KOPT-K1 (cell line): Measurements from ENCODE around the gene LAMTOR3.

Source experiments
- H3K27ac ChIP-seq: fragments of 200-600 bp; sonication (generic); 2 replicates; pipeline ENCODE4 v1.5.1; 2016; ENCODE audit warnings: antibody characterized with exemption, mild to moderate bottlenecking, low read depth, low read length; ENCODE audit not compliant: poor library complexity, severe bottlenecking
- H3K36me3 ChIP-seq: fragments of 200-600 bp; sonication (generic); 2 replicates; pipeline ENCODE4 v1.5.1; 2017; ENCODE audit warnings: antibody characterized with exemption, mild to moderate bottlenecking, low read length, moderate library complexity; ENCODE audit not compliant: insufficient read depth
- H3K9me3 ChIP-seq: fragments of 200-600 bp; sonication (generic); 2 replicates; pipeline ENCODE4 v1.5.1; 2017; ENCODE audit warnings: antibody characterized with exemption, low read length, mild to moderate bottlenecking; ENCODE audit not compliant: insufficient read depth, poor library complexity, severe bottlenecking

LAMTOR3 gene, protein sequence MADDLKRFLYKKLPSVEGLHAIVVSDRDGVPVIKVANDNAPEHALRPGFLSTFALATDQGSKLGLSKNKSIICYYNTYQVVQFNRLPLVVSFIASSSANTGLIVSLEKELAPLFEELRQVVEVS

DNA sequence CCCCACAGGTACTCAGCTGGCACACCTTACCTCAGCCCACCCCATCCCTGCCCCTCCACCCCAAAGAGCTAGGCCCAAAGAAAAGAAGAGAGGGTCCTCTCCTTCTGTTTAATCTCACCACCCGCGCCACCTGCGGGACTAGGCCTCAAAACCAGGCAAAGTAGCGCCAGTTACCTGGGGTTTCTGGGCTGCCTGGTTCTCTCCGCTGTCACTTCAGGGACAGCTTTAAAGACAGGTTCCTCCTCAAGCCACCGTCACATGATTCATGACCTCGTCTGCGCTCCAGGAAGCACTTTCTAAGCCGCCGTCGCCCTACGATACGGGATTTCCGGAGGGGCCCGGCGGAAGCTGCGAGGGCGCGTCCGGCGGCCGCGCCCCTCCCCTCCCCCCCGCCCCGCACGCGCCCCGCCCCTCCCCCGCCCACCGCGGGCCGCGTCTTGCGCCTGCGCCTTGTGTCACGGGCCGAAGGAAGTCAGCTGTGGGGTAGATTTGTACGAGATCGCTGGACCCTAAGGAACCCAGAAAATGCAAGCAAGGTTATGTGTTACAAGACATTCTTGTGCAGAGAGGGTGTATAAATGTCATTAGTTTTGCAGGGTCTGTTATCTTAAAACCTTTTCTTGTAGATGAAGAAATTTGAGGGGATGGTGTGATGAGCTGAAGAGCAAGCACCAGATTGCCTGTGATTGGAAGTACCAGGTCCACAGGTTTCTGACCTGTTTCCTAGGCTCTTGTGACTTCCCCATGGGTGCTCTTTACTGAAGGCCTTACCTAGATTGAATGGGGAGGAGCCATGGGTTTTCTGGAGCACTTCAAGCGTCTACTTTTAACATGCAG is at the start of gene LAMTOR3:
Gene LAMTOR3 (minus strand): TSS at position 267 of the 837 bp plus-strand sequence. CDS start 464 bp downstream, outside the sequence.
- H3K36me3 ChIP-seq: peaks cover 19% of the 10 kb centered on the region
- H3K27ac ChIP-seq: peak within 1 kb of the TSS; percentile 75
- no peaks in the 10 kb centered on the region for H3K9me3 ChIP-seq

DNA sequence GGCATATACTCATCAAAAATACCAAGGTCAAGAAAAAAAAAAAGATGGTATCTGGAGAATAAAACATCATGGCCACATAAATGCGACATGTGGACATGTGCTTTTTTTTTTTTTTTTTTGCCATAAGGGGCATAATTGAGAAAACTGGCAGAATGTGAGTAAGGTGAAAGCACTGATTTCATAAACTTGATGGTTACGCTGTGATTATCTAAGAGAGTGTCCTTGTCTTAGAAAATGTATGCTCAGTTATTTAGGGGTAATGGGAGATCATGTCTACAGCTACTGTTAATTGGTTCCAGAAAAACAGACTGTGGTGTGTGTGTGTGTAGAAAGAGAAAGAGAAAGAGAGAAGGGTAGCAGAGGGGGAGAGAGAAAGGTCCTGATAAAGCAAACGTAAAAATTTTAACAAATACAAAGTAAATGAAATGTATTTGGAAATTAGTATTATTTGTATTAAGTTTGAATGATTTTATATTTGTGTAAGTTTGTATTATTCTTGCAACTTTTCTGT is 44.1 kb upstream of the LAMTOR3 start:
- H3K9me3 ChIP-seq: peaks cover 39% of the 10 kb centered on the region
- H3K36me3 ChIP-seq: peaks cover 70% of the 10 kb centered on the region
- no peak overlapping the region for H3K27ac ChIP-seq

DNA sequence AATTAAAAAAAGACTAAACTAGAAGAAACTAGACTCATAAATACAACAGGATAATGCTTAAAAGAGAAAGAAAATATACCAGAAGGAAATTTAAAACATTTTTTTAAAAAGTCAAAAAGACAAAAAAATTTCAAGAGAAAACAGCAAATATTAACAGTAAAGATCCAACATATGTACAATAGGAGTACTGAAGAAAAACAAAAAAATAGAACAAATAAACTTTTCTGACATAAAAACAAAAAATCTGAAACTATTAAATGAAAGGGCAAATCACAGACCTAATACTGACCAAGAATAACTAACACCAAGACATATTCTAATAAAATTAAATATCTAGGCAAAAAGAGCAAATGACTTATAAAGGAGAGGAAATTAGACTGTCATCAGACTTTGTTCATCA is 40.7 kb upstream of the LAMTOR3 start:
- Histone ChIP-seq H3K36me3 (peaks cover 74% of the 10 kb centered on the region), H3K27ac (no peak overlapping the region), H3K9me3 (peaks cover 43% of the 10 kb centered on the region)

DNA sequence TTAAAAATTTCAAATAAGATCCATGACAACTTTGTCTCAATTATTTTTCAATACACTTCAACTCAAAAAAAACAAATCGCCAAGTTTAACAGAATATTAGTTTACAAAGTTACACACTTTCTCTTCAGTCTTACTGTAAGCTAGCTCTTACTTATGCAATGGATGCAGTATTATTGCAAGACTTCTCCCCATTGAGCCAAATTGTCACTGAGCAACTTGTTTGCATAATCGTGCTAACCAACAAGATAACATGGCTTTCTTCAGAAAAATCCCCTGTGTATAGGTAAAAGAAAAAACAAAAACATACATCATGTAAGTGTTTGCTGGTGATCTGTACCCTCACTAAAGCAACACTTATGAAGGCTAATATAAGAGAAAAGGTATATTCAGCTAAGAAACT is 33.3 kb upstream of the LAMTOR3 start:
- Histone ChIP-seq H3K36me3 (peaks cover 85% of the 10 kb centered on the region), H3K27ac (no peak overlapping the region), H3K9me3 (peaks cover 4% of the 10 kb centered on the region)

DNA sequence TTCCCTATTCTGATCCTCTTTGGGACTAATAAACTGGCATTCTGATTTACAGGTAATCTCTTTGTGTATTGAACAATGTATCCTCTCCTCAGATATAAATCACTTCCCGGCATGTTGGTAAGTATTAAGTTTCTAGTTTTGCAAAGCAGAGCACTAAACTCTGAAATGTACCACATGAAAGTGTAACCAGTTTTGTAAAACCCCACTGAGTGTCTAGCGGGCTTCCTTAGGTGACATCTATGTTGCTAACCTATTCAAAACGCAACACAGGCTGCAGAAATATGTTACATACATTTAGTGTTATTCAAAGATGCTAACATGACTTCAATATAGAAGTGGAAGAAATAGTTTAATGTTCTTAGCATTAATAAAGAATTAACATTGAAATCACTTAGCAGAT is 26.9 kb upstream of the LAMTOR3 start:
- Histone ChIP-seq H3K36me3 (peaks cover 80% of the 10 kb centered on the region), H3K27ac (no peak overlapping the region), H3K9me3 (peaks cover 6% of the 10 kb centered on the region)

DNA sequence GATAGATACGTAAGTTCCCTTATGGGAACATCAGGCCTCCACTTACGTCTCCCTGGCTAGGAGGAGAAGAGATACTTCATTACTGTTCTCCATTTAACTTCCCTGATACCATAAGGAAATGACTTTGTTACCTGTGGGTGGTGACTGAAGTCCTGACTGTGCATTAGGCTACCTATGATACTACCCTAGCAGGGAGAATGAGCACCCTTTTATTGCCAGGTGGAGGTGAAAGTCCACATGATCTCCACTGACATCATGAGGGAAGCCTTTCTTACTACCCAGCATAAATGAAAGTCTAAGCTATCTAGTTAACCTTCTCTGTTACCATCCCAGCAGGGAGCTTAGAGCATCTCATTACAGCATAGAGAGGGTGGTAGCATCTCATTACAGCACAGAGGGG is 24.4 kb upstream of the LAMTOR3 start:
- peaks cover 79% of the 10 kb centered on the region for H3K36me3 ChIP-seq
- H3K27ac ChIP-seq: no peak overlapping the region
- H3K9me3 ChIP-seq: peaks cover 6% of the 10 kb centered on the region

DNA sequence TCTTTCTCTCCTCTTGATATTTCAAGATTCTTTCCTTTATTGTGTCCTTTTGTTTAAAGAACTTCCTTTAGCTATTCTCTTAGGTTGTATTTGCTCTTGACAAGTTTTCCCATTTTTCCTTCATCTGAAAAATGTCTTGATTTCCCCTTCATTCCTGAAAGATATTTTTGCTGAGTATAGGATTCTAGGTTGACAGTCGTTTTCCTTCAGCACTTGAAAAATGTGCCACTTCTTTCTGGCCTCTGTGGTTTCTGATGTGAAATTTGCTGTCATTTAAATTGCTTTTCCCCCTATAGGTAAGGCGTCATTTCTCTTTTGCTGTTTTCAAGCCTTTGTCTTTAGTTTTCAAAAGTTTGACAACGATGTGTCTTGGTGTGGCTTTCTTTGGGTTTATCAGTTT is 23.3 kb upstream of the LAMTOR3 start:
- peaks cover 6% of the 10 kb centered on the region for H3K9me3 ChIP-seq
- no peak overlapping the region for H3K27ac ChIP-seq
- H3K36me3 ChIP-seq: peaks cover 80% of the 10 kb centered on the region

DNA sequence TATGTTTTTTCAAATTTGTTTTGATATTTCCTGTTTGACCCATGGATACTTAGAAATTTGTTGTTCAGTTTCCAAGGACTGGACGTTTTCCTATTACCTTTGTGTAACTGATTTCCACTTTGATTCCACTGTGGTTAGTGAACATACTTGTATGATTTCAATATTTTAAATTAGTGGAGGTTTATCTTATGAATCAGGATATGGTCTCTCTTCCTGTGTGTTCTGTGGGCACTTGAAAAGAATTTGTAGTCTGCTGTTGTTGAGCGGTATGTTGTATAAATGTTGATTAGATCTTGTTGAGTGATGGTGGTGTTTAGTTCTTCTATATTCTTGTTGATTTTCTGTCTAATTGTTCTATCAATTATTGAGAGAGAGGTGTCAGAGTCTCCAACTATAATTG is 21.2 kb upstream of the LAMTOR3 start:
- Histone ChIP-seq H3K9me3 (peaks cover 6% of the 10 kb centered on the region), H3K27ac (no peak overlapping the region), H3K36me3 (peaks cover 77% of the 10 kb centered on the region)

DNA sequence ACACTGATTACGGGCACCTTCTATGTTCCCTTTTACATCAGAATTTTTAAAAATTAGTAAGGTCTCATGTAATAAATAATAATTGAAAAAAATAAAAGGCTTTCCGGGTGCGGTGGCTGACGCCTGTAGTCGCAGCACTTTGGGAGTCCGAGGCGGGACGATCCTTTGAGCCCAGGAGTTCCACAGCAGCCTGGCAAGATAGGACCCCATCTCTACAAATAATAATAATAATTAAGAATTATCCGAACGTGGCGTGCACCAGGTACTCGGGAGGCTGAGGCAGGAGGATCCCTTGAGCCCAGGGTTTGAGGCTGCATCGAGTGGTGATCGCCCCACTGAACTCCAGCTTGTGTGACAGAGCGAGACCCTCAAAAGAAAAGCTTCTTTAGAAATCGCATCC is 771 bp upstream of the LAMTOR3 start:
- Histone ChIP-seq H3K27ac (peak overlapping the region; percentile 75), H3K36me3 (peaks cover 23% of the 10 kb centered on the region), H3K9me3 (no peaks in the 10 kb centered on the region)

DNA sequence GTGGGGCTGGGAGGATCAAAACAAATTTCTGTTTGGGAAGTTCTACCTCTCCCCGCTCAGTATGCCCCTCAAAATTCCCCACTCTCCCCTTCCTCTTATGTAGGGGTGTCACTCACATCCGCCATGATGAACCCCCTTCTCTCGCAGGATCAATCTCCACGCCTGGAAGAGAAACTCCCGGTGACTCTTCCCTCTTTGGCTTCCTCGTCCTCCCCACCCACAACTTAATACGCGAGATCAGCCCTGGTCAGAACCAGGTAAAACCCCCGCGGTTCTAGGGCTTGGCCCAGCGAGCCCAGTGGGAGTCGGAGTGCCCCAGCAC is 427 bp downstream of the LAMTOR3 start:
- H3K27ac ChIP-seq: peak overlapping the region; percentile 63

DNA sequence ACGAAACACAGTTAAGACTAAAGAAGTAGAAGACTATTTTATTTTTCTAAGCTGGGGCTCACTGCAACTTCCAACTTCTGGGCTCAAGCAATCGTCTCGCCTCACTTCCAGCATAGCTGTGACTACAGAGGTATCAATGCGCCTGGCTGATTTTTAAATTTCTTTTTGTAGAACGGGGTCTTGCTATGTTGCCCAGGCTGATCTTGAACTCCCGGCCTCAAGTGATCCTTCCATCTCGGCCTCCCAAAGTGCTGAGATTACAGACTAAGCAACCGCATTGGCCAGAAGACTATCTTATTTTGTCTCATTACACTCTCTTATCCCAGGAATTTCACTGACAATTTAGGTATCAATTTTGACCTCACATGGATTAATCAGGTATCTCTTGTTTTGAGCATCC is 1.2 kb downstream of the LAMTOR3 start:
- H3K27ac ChIP-seq: no peak overlapping the region
- H3K36me3 ChIP-seq: peaks cover 14% of the 10 kb centered on the region; the same call in 1 of the 2 replicates
- H3K9me3 ChIP-seq: no peaks in the 10 kb centered on the region

More for the DNA sequence above, 427 bp downstream of the LAMTOR3 start:
- Histone ChIP-seq H3K9me3 (no peaks in the 10 kb centered on the region), H3K36me3 (peaks cover 19% of the 10 kb centered on the region)

DNA sequence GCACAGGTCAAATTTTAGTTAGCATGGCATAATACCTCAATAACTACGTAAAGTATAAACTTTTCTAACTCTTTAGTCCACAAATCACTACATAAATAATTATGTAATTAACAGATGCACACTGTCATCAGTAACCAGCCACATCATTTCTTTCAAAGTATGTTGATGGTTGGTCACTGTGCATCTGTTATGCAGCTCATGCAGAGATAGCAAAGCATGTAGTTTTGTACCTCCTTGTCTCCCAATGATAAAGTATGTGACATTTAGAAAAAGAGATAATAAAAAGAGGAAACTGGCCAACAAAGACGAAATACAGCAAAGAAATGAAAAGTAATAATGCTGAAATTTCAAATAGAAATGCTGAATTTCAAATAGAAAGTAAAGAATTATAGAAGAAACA is 2.9 kb downstream of the LAMTOR3 start:
- H3K27ac ChIP-seq: no peak overlapping the region
- no peaks in the 10 kb centered on the region for H3K9me3 ChIP-seq
- H3K36me3 ChIP-seq: peaks cover 23% of the 10 kb centered on the region

DNA sequence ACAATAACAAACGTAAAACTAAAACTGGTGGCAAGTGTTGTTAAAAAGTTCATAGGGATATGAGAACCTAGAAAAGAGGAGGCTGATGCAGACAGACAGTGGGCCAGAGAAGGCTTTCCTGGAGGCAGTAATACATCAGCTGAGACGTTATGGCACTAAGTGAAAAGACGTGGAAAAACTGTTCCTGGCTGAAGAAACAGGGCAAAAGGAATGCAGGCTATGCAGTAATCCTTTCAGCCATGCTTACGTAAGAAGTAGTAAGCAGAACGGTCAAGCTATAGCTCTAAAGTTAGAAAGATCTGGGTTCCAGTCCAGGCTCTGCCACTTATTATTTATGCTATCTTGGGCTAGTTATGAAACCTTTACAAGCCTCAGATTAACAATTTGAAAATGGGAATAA is 6.4 kb downstream of the LAMTOR3 start:
- no peak overlapping the region for H3K27ac ChIP-seq
- H3K36me3 ChIP-seq: peaks cover 57% of the 10 kb centered on the region

DNA sequence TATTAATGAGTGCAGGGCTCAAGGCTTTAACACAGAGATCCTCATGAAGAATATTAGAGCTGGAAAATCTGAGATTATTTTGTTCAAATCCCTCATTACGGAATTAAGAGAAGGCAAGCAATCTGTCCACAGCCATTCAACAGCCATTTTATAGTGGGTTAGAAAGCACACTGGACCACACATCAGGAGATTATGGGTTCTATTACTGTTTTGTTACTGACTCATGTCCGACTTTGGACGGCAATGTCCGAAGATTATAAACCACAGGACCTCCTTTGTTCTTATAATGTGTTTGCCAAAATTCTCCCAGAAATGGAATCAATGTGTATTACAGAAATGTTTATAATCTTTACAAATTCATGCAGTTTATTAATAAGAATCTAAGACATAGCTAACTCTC is 8.1 kb downstream of the LAMTOR3 start:
- peaks cover 65% of the 10 kb centered on the region for H3K36me3 ChIP-seq
- H3K9me3 ChIP-seq: no peaks in the 10 kb centered on the region
- no peak overlapping the region for H3K27ac ChIP-seq

More for the DNA sequence above, 6.4 kb downstream of the LAMTOR3 start:
- no peaks in the 10 kb centered on the region for H3K9me3 ChIP-seq

DNA sequence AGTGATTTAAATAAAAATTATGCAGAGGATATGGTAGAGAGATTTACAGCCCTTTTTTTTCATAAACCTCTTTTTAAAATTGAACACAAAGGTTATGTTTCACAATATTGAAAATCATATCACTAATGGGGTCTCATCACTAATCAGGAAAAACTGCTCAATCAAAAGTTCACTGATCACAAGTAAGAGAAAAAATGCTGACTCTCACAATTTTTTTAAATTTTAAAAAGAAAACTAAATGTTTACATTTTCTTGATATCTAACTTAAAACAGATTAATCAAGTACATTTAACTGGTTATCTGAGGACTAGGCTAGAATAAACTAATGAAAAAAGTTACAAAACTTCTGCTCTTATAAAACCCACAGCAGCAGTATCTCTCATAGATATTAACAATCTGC is 8.5 kb downstream of the LAMTOR3 start:
- H3K36me3 ChIP-seq: peaks cover 68% of the 10 kb centered on the region
- no peaks in the 10 kb centered on the region for H3K9me3 ChIP-seq
- H3K27ac ChIP-seq: no peak overlapping the region
